HL-60 (cell line): Measurements from ENCODE around the gene ELMO1.

ENCODE experiments used
- DNase-seq, 2 experiments: peaks; one replicate each; pipeline ENCODE4 v3.0.0-alpha.2; 2010 to 2020; ENCODE audit warnings: low read depth in 1 of 2, low spot score in 1 of 2
- H3K27ac ChIP-seq: fragments of 250-450 bp; sonication (Bioruptor Pico); replicated peaks from 2 replicates; pipeline ENCODE4 v1.5.1; 2020; ENCODE audit warnings: mild to moderate bottlenecking, moderate library complexity
- H3K27me3 ChIP-seq: fragments of 250-450 bp; sonication (Bioruptor Pico); 2 replicates; pipeline ENCODE4 v1.5.1; 2021; ENCODE audit warnings: mild to moderate bottlenecking, moderate library complexity; ENCODE audit not compliant: insufficient read depth, poor library complexity, severe bottlenecking
- H3K4me3 ChIP-seq: replicated peaks from 2 replicates; pipeline ENCODE4 v1.5.1; 2011; ENCODE audit warnings: mild to moderate bottlenecking, control low read depth, low read length; ENCODE audit not compliant: insufficient read depth
- CTCF ChIP-seq: IDR thresholded peaks from one replicate; pipeline ENCODE4 v1.5.1; 2011; ENCODE audit warnings: low read length, control low read depth, inconsistent platforms; ENCODE audit not compliant: insufficient read depth
- GABPA ChIP-seq: IDR thresholded peaks from 2 replicates; pipeline ENCODE4 v1.6.1; 2012; ENCODE audit warnings: low read depth
- POLR2AphosphoS5 ChIP-seq: IDR thresholded peaks from 2 replicates; pipeline ENCODE4 v1.6.1; 2012; ENCODE audit warnings: low read depth
- REST ChIP-seq: IDR thresholded peaks from 2 replicates; pipeline ENCODE4 v1.6.1; 2012; ENCODE audit warnings: low read depth; ENCODE audit not compliant: insufficient replicate concordance
- SPI1 ChIP-seq: IDR thresholded peaks from 2 replicates; pipeline ENCODE4 v1.6.1; 2012; ENCODE audit warnings: low read depth, mild to moderate bottlenecking, borderline replicate concordance

Gene ELMO1

GRCh38 chr7:37198041-37198905, 250.4 kb downstream of the ELMO1 start:
- H3K27me3 ChIP-seq = no peaks in the 10 kb centered on the region

DNA sequence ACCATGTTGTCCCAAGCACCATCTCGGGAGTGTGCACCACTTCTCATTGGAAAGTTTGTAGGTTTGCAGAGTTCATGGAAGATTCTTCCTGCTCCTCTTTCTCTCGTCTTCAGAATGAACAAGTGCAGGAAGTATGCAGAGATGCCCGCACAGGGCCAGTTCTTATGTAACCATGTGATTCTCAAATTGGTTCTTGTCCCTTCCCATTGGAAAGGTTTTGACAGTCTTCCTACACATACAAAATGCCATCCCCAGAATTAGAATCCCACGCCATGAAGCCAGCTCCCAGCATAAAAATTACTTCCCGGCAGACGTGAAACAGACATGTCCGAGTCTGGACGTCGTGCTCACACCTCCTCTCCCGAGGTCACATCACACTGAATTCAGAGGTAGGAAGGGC, 251.6 kb downstream of the ELMO1 start:
- TF ChIP-seq CTCF (no peak), GABPA (no peak), SPI1 (no peak), REST (no peak), POLR2AphosphoS5 (no peak)
- Histone ChIP-seq H3K4me3 (no peak overlapping the region), H3K27ac (no peak overlapping the region), H3K27me3 (no peaks in the 10 kb centered on the region)
- no peak for DNase-seq

More at GRCh38 chr7:37198041-37198905, 250.4 kb downstream of the ELMO1 start:
- TF ChIP-seq GABPA (no peak), CTCF (no peak), REST (no peak), SPI1 (no peak), POLR2AphosphoS5 (no peak)
- Histone ChIP-seq H3K27ac (no peak overlapping the region), H3K4me3 (no peak overlapping the region)
- DNase-seq = no peak

GRCh38 chr7:37196676-37197075, 252.0 kb downstream of the ELMO1 start:
- Histone ChIP-seq H3K27ac (no peak overlapping the region), H3K27me3 (no peaks in the 10 kb centered on the region), H3K4me3 (no peak overlapping the region)
- DNase-seq = no peak
- TF ChIP-seq POLR2AphosphoS5 (no peak), SPI1 (no peak), GABPA (no peak), REST (no peak), CTCF (no peak)
